ENCODE results near the gene VASP.
"Not testable (repeated sequence)": the region's sequence is repeated elsewhere in the genome, so short reads cannot be mapped to it uniquely, and the experiment has no call there.

Gene VASP

DNA sequence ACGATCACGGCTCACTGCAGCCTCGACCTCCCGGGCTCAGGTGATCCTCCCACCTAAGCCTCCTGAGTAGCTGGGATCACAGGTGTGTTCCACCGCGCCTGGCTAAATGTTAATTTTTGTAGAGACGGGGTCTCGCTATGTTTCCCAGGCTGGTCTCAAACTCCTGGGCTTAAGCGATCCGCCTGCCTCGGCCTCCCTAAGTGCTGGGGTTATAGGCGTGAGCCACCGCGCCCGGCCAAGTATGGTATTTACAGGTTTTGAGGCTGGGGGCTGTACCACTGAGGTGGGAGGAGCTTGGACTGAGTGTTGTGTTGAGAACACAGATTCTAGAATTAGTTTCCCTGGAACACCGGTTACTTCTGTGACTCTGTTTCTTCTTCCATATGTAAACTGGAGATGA is 9.5 kb upstream of the VASP start:
- DNase-seq (ENCODE audit: low spot score) = no peak

DNA sequence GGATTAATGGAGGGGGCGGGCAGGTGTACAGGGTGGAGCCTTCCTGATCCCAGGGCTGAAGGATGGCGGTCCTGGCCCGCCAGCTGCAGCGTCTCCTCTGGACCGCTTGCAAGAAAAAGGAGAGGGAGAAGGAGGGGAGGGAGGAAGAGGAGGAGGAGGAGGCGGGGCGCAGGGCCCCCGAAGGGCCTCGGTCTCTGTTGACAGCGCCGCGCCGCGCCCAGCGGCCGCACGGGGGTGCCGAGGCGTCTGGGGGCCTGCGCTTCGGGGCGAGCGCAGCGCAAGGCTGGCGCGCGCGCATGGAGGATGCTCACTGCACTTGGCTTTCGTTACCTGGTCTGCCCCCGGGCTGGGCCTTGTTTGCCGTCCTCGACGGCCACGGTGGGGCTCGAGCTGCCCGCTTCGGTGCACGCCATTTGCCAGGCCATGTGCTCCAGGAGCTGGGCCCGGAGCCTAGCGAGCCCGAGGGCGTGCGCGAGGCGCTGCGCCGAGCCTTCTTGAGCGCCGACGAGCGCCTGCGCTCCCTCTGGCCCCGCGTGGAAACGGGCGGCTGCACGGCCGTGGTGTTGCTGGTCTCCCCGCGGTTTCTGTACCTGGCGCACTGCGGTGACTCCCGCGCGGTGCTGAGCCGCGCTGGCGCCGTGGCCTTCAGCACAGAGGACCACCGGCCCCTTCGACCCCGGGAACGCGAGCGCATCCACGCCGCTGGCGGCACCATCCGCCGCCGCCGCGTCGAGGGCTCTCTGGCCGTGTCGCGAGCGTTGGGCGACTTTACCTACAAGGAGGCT is 8.7 kb upstream of the VASP start, which contains the start of gene PPM1N:
Gene PPM1N, plus strand, starts transcription at position 33 of the 785 bp plus-strand sequence. Its CDS starts 30 bp downstream, at position 63.
- peak; percentile 29 for DNase-seq (ENCODE audit: low spot score)

DNA sequence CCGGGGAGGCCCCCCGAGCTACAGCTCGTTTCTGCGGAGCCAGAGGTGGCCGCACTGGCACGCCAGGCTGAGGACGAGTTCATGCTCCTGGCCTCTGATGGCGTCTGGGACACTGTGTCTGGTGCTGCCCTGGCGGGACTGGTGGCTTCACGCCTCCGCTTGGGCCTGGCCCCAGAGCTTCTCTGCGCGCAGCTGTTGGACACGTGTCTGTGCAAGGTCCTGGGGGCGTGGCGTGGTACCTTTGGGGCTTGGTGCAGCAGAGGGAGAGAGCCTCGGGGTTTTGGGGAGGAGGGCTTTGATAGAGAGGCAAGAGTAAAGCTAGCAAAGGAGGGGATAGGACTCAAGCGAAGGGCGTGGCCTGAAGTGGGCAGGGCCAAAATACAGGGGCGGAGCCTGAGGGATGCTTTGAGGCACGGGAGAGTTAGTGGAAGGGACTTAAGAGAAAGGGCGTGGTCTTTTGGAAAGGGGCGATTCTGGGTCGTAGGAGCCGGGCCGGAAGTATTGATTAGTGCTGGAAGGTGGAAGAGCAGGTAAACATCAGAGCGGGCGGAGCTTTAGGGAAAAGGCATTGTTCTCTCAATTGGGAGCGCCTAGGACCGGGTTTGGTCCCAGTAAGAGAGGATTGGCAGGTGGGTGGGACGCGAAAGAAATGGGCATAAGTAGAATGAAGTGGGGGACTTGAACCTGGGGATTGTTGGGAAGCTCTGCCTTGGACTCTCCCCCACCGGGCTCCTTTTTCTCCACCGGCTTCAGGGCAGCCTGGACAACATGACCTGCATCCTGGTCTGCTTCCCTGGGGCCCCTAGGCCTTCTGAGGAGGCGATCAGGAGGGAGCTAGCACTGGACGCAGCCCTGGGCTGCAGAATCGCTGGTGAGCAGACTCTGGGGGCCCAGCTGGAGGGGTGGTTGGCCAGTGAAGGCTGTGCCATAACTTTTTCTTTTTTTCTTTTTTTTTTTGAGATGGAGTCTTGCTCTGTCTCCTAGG is 7.8 kb upstream of the VASP start:
- peak; percentile 61 for DNase-seq (ENCODE audit: low spot score)

DNA sequence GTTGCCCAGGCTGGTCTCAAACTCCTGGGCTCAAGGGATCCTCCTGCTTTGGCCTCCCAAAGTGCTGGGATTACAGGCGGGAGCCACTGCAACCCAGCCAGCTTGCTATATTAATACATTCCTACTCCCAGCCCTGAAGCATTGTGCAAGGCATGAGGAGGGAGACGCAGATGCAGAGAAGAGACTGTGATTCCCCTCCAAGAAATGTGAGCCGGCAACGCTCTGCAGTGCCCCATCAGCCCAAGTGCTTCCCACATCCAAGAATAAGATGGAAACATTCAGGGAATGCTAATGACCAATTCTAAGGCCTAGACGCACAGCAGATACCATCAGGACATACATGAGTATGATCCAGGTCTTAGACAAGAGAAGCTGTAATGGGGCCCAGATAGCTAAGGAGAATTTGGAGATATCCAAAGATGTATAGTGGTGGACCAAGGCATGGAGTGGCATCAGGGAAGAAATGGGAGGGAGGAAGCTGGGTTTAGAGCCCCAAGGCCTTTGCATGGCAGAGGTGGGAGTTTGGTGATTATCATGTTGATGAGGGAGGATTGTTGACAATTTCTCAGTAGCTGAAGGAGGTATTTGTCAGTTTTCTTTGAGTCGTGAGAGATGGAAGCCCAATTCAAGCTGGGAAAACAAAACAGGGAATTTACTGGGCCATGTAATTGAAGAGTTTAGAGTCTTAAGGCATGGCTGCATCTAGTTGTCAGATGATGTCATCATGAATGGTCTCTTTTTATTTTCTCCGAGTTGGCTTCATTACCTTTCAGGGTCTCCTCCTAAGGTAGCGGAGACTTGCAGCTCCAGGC is 6.2 kb upstream of the VASP start:
- DNase-seq (ENCODE audit: low spot score) = no peak

GRCh38 chr19:45501730-45502014 is 5.6 kb upstream of the VASP start:
- peak; percentile 18 for DNase-seq (ENCODE audit: low spot score)

DNA sequence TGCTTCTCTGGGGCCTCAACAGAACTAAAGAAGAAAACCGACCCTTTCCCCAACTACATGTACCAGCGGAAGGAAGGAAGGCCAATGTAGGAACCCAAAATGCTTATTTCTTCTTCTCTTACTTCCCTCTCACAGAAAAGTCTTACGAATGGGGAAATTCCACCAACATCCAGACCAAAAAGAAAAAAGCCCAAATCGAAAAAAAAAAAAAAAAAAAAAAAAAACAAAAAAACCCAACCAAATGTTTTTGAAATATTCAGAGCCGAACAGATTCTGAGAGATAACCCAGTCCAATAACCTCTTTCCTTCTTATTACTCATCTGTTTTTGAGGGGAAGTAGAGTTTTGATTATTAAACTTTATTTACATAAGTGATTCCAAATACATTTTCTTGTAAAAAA is 5.2 kb upstream of the VASP start:
- DNase-seq (ENCODE audit: low spot score) = no peak

- DNase-seq (ENCODE audit: low spot score) = no peak
These were observed 3.4 kb upstream of the VASP start for GRCh38 chr19:45503909-45504308.

DNA sequence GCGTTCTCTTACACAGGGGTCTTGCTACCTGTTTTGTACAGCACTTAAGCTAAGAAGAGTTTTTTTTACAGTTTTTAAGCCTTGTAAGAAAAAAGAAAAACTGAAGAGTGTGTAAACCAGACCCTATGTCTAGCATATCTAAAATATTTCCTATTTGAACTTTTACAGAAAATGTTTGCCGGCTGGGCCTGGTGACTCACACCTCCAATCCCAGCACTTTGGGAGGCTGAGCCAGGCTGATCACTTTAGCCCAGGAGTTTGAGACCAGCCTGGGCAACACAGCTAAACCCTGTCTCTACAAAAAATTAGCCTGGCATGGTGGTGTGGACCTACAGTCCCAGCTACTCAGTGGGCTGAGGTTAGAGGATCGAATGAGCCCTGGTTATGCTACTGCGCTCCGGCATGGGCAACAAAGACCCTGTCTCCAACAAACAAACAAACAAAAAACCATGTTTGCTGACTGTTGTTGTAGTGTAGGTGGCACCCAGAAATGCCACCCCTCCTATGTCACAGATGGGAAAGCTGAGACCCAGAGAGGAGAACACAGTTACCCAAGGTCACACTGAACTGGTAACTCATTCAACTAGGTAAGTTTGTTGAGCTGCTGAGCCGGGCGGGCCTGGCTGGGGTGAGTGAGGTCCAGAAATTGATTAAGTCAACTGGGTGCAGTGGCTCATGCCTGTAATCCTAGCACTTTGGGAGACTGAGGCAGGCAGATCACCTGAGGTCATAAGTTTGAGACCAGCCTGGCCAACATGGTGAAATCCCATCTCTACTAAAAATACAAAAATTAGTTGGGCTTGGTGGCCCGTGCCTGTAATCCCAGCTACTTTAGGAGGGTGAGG is 1.9 kb upstream of the VASP start:
- DNase-seq (ENCODE audit: low spot score) = no peak

- DNase-seq (ENCODE audit: low spot score) = no peak
These were observed 1.4 kb upstream of the VASP start for GRCh38 chr19:45505996-45506245.

DNA sequence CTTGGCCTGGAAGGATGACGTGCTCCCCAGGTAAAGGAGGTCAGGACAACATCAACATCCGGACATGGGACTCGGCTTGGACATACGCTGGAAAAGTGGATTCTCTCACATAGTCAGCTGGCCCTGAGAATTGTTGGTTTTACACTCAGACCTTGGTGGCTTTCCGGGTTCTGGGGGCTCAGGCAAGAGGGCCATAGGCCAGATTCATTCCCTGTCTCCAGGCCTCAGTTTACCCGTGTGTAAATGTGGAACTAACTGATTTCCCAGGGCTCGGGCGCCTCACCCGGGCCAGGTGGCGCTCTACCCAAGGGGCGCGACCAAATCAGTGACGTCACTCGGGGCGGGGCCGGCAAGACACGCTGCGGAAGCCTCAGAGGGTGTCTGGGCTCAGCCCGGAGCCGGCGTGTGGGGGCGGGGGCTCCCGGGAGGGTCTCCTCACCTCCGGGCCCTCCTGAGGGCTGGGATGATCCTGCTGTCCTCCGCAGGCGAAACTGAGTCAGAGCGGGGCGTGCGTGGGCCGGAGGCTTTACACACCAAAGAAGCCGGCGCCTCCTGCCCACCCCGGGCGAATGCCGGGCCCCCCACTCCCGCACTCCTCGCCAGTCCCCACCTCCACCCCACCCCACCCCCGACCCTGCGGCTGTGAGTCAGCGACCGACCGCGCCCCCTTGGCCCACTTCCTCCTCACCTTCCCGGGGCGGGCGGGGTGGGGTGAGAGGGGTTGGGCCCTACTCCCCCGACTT is 862 bp upstream of the VASP start:
- DNase-seq (ENCODE audit: low spot score) = peak; percentile 86

GRCh38 chr19:45507872-45508416 is 665 bp downstream of the VASP start:
- no peak for DNase-seq (ENCODE audit: low spot score)

GRCh38 chr19:45508417-45508860 is 1.2 kb downstream of the VASP start:
- peak; percentile 63 for DNase-seq (ENCODE audit: low spot score)

DNA sequence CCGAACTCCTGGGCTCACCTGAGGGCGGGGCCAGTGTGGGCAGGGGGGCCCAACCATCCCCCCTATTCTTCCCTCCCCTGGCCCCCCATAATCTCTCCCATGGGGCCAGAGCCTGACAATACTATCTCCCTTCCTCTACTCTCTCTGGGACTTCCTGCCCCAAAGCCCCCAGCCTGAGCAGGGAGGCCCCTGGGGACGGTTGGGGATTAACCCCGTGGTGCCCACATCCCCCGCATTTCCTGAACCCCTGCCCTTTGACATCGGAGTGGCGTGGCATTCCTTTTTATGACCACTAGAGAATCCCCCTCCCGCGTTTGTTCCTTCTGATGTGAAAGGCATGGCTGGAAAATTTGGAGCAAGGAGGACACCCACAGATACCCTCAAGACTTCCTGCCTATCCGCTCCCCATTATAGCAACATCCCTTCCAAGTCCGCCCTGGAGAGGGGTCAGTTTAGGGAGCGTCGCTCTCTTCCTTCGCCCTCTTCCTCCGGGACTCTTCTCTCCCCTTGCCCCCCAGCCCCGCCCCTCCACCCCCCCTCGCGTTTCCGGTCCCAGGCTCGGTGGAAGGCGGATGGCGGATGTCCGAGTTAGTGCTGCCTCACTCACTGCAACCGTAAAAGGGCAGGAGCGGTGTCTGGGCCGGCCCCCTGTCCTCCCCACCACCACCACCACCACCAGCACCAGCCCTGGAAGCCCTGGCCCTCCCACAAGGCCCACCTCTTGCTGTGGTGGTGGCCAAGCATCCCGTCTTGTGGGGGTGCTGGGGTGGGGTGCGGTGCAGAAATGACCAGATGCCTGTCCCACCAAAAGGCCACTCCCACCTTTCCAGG is 1.8 kb downstream of the VASP start:
- peak; percentile 84 for DNase-seq (ENCODE audit: low spot score)

- no peak for DNase-seq (ENCODE audit: low spot score)
These were observed 2.4 kb downstream of the VASP start for GRCh38 chr19:45509692-45510015.

GRCh38 chr19:45510352-45510751 is 3.1 kb downstream of the VASP start:
- DNase-seq (ENCODE audit: low spot score) = not testable (repeated sequence)

- no peak for DNase-seq (ENCODE audit: low spot score)
These were observed 3.8 kb downstream of the VASP start for GRCh38 chr19:45511074-45511473.

GRCh38 chr19:45512881-45513483 is 5.7 kb downstream of the VASP start:
- DNase-seq (ENCODE audit: low spot score) = no peak

GRCh38 chr19:45514376-45515051 is 7.2 kb downstream of the VASP start:
- peak; percentile 32 for DNase-seq (ENCODE audit: low spot score)

Data from iPS-NIHi11 (cell line).